Astrocyte of the cerebellum (primary cell): ENCODE data around the gene HTT.

Experiments used
- DNase-seq: peaks from one replicate; pipeline ENCODE4 v3.0.0-alpha.2; 2011; ENCODE audit warnings: low read depth
- H3K4me3 ChIP-seq: 2 replicates; pipeline ENCODE4 v1.5.1; 2011; ENCODE audit warnings: mild to moderate bottlenecking, low read depth, low read length, moderate library complexity
- in situ Hi-C: cut with HindIII; loops from 2 replicates; pipeline ENCODE4 v1.10.0; 2017; ENCODE audit warnings: low sequenced_read_pairs
- TF ChIP-seq, protein P1 (sequence below): IDR thresholded peaks from 2 replicates; pipeline ENCODE4 v1.5.1; 2012; ENCODE audit warnings: low read length, low read depth, moderate library complexity, mild to moderate bottlenecking; ENCODE audit errors: missing control alignments

Gene HTT

DNA sequence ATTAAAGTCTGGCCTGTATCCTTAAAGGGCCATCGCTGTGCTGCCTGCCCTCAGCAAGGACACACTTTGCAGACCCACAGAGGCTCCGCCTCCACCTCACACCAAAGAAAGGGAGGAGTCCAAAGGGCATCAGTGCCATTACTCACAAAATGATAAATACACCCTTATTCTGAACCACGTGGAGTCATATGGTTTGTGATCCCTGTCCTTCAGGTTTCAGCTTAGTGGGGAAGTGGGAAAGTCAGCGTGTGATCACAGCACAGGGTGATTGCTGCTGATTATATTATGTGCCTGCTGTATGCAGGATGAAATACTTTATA, 138.6 kb downstream of the HTT start:
- in situ Hi-C loops, result no loop called here
- no peak overlapping the region for H3K4me3 ChIP-seq
- no peak for DNase-seq
- TF ChIP-seq, protein P1, sequence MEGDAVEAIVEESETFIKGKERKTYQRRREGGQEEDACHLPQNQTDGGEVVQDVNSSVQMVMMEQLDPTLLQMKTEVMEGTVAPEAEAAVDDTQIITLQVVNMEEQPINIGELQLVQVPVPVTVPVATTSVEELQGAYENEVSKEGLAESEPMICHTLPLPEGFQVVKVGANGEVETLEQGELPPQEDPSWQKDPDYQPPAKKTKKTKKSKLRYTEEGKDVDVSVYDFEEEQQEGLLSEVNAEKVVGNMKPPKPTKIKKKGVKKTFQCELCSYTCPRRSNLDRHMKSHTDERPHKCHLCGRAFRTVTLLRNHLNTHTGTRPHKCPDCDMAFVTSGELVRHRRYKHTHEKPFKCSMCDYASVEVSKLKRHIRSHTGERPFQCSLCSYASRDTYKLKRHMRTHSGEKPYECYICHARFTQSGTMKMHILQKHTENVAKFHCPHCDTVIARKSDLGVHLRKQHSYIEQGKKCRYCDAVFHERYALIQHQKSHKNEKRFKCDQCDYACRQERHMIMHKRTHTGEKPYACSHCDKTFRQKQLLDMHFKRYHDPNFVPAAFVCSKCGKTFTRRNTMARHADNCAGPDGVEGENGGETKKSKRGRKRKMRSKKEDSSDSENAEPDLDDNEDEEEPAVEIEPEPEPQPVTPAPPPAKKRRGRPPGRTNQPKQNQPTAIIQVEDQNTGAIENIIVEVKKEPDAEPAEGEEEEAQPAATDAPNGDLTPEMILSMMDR, result no peak

DNA sequence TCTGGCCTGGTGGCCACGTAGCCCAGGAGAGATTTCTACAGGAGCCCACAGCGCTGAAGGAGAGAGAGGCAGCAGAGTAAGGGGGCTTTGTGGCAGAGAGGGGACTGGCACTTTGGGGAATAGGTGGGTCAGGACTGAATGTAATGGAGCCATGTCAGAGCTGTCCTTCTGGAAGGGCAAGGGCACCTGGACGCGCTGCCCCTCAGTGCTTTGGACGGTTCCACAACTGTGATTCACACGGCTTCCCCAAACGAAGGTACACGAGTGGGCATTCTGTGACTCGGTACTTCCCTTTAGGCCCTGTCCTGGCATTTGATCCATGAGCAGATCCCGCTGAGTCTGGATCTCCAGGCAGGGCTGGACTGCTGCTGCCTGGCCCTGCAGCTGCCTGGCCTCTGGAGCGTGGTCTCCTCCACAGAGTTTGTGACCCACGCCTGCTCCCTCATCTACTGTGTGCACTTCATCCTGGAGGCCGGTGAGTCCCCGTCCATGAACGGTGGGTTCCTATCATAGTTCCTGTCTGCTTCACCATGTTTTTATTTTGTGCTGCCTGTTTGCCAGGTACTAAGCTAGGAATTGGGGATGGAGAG, 139.3 kb downstream of the HTT start:
- DNase-seq, result no peak
- in situ Hi-C loops, result no loop called here
- no peak overlapping the region for H3K4me3 ChIP-seq
- TF ChIP-seq, protein P1, result no peak

DNA sequence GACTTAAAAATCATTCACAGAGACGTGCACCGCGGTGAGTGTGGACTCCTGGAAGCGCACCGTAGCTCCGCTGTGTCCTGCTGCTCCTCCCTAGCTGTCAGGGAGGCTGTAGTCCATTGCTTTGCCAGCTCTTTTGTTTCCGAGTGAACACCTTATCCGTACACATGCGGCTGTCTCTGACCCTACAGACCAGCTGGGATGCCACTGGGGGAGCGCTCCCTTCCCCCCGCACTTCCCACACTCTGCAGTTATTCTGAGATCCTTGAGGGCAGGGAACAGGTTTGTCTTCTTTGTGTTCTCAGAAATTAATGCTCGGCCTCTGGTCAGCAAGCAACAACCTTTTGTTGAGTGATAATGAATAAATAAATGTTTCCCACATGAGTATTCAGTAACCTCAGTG, 140.8 kb downstream of the HTT start:
- no peak for DNase-seq
- H3K4me3 ChIP-seq, result no peak overlapping the region
- TF ChIP-seq, protein P1, result no peak
- in situ Hi-C loops, result no loop called here

DNA sequence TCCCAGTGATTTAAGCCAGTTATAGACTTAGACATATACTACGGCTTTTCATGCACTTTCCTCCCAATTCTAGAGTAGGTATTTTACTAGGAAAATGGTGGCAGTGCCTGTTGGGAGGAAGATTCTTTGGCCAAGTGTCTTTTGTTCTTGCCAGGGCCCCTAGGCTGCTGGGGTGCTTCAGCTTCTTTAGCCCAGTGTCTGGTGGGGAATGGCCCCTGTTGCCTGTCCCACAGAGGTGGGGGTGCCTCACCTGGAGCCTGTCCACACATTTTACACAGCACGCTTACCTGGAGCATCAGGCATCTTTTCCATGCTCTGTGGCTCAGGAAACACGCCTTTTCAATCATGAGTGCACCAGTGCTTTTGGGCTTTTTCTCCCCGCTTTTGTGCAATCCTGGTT, 141.3 kb downstream of the HTT start:
- in situ Hi-C loops, result no loop called here
- TF ChIP-seq, protein P1, result no peak
- DNase-seq, result no peak
- no peak overlapping the region for H3K4me3 ChIP-seq

DNA sequence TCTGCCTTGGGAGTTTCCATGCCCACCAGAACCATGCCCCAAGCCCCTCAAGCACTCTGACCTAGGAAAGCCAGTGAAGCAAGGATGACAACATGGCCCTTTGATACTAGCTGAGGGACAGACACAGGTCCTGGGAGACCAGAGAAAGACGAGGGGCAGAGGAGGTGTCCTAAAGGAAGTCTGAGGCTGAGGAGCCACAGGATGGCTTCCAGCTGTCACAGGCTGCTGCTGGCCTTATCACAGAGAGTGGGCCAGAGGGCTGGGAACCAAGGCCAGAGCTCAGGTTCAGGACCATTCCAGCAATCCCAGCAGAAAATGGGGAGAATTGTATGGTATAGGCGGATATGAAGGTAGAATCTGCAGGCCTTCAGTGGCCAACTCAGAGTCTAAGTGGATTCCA, 142.8 kb downstream of the HTT start:
- no peak for DNase-seq
- in situ Hi-C loops, result no loop called here
- H3K4me3 ChIP-seq, result no peak overlapping the region
- TF ChIP-seq, protein P1, result no peak

DNA sequence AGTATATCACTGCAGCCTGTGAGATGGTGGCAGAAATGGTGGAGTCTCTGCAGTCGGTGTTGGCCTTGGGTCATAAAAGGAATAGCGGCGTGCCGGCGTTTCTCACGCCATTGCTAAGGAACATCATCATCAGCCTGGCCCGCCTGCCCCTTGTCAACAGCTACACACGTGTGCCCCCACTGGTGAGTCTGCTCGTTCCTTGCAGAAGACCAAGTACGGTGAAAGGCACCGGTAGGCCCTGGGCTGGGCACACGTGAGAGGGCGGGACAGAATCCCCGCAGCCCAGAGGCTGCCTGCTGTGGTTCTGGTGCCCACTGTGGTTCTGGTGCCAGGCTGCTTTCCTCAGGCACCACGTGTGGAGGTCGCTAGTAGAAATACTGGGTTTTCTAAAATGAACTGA, 143.3 kb downstream of the HTT start:
- in situ Hi-C loops, result no loop called here
- DNase-seq, result no peak
- TF ChIP-seq, protein P1, result no peak
- no peak overlapping the region for H3K4me3 ChIP-seq
